HepG2 (cell line): ENCODE results near the gene STX4. TPM values are rescaled to one million over a fixed set of nuclear protein-coding genes. Genes with fewer than 3 reads are reported as not detected.

Experiments
- ATAD3A ChIP-seq: sonication (generic); formaldehyde crosslinking; IDR thresholded peaks from 2 replicates; pipeline ENCODE4 v1.4.0; 2020; ENCODE audit warnings: missing genetic modification reagents
- EEA1 ChIP-seq: sonication (generic); formaldehyde crosslinking; IDR thresholded peaks from 2 replicates; pipeline ENCODE4 v1.5.1; 2020; ENCODE audit warnings: mild to moderate bottlenecking, missing genetic modification reagents, borderline replicate concordance
- HIVEP1 ChIP-seq: sonication (generic); formaldehyde crosslinking; IDR thresholded peaks from 2 replicates; pipeline ENCODE4 v1.4.0; 2020; ENCODE audit warnings: mild to moderate bottlenecking, missing genetic modification reagents
- JDP2 ChIP-seq: sonication (generic); formaldehyde crosslinking; IDR thresholded peaks from 2 replicates; pipeline ENCODE4 v1.8.1; 2022; ENCODE audit warnings: missing genetic modification reagents, borderline replicate concordance
- KMT2A ChIP-seq: sonication (generic); formaldehyde crosslinking; IDR thresholded peaks from 2 replicates; pipeline ENCODE4 v1.4.0; 2020; ENCODE audit warnings: missing genetic modification reagents
- MIER3 ChIP-seq: IDR thresholded peaks from 2 replicates; pipeline ENCODE4 v1.6.1; 2016; ENCODE audit warnings: missing compliant biosample characterization, borderline replicate concordance
- NR2F1 ChIP-seq, 2 experiments: fragments of 450-650 bp in 1 of 2; formaldehyde crosslinking in 1 of 2; IDR thresholded peaks; 2 replicates each; pipeline versions ENCODE4 v1.5.0 to v1.6.1; 2016 to 2020; ENCODE audit warnings: mild to moderate bottlenecking in 1 of 2, missing compliant biosample characterization in 1 of 2, missing genetic modification reagents in 1 of 2, moderate library complexity in 1 of 2
- SIN3A ChIP-seq: IDR thresholded peaks from 2 replicates; pipeline ENCODE4 v1.6.1; 2011; ENCODE audit warnings: low read depth, mild to moderate bottlenecking, control low read depth, low read length, borderline replicate concordance
- TOE1 ChIP-seq: sonication (generic); formaldehyde crosslinking; IDR thresholded peaks from 2 replicates; pipeline ENCODE4 v1.4.0; 2020; ENCODE audit warnings: mild to moderate bottlenecking, missing genetic modification reagents
- ZFP82 ChIP-seq: sonication (generic); formaldehyde crosslinking; IDR thresholded peaks from 2 replicates; pipeline ENCODE4 v1.5.1; 2020; ENCODE audit warnings: mild to moderate bottlenecking, missing genetic modification reagents, borderline replicate concordance
- ZFY ChIP-seq: sonication (generic); formaldehyde crosslinking; IDR thresholded peaks from 2 replicates; pipeline ENCODE4 v1.4.0; 2020; ENCODE audit warnings: missing genetic modification reagents
- ZNF317 ChIP-seq: sonication (generic); formaldehyde crosslinking; IDR thresholded peaks from 2 replicates; pipeline ENCODE4 v1.5.0; 2020; ENCODE audit warnings: mild to moderate bottlenecking, missing genetic modification reagents
- ZNF496 ChIP-seq: sonication (generic); formaldehyde crosslinking; IDR thresholded peaks from 2 replicates; pipeline ENCODE4 v1.8.1; 2023; ENCODE audit warnings: mild to moderate bottlenecking, moderate library complexity, missing genetic modification reagents; ENCODE audit not compliant: insufficient replicate concordance
- ZNF605 ChIP-seq: sonication (generic); formaldehyde crosslinking; IDR thresholded peaks from 2 replicates; pipeline ENCODE4 v1.8.0; 2022; ENCODE audit warnings: mild to moderate bottlenecking, missing genetic modification reagents
- ZNF629 ChIP-seq: sonication (generic); formaldehyde crosslinking; conservative IDR thresholded peaks from 2 replicates; pipeline ENCODE4 v1.5.0; 2020; ENCODE audit warnings: missing genetic modification reagents
- ZNF644 ChIP-seq: IDR thresholded peaks from 2 replicates; pipeline ENCODE4 v1.6.1; 2016; ENCODE audit warnings: low read depth
- polyA plus RNA-seq, 8 experiments: library from polyadenylated mRNA; depleted of rRNA in 3 of 8; stranded (reverse) in 7 of 8; unstranded in 1 of 8; fragments of >200 nt; fragmentation: Illumina TruSeq in 4 of 8; extraction: Trizol in 4 of 8; gene quantifications; 2 replicates each; pipeline versions ENCODE4 v1.2.1 to v1.2.3, GENCODE V29; 2011 to 2016; ENCODE audit warnings: low read depth in 4 of 8, missing spikeins in 1 of 8, mixed read lengths in 1 of 8; ENCODE audit not compliant: insufficient read depth in 1 of 8
- total RNA-seq, 5 experiments: library from RNA; depleted of rRNA; stranded (reverse); fragments of >200 nt; fragmentation: Illumina TruSeq; extraction: Trizol; gene quantifications; 2 replicates each; pipeline ENCODE4 v1.2.3, GENCODE V29; 2016; ENCODE audit warnings: low read depth in 1 of 5
- TF ChIP-seq, protein P1 (sequence below): sonication (generic); formaldehyde crosslinking; IDR thresholded peaks from 2 replicates; pipeline ENCODE4 v1.4.0; 2020; ENCODE audit warnings: low read depth, missing genetic modification reagents
- TF ChIP-seq, protein P2 (sequence below): sonication (generic); formaldehyde crosslinking; IDR thresholded peaks from 2 replicates; pipeline ENCODE4 v1.4.0; 2020; ENCODE audit warnings: missing genetic modification reagents, borderline replicate concordance
- TF ChIP-seq, protein P3 (sequence below): sonication (generic); formaldehyde crosslinking; IDR thresholded peaks from 2 replicates; pipeline ENCODE4 v1.8.0; 2022; ENCODE audit warnings: missing genetic modification reagents, mild to moderate bottlenecking, borderline replicate concordance
- TF ChIP-seq, protein P4 (sequence below): sonication (generic); formaldehyde crosslinking; conservative IDR thresholded peaks from 2 replicates; pipeline ENCODE4 v1.4.0; 2020; ENCODE audit warnings: missing genetic modification reagents

STX4 gene
- total and polyA plus RNA-seq, 2 of the 13 experiments (the other 11 are each of a cell fraction or from before 2014, with no cell fraction given) = 29.2 to 34.6 TPM

DNA sequence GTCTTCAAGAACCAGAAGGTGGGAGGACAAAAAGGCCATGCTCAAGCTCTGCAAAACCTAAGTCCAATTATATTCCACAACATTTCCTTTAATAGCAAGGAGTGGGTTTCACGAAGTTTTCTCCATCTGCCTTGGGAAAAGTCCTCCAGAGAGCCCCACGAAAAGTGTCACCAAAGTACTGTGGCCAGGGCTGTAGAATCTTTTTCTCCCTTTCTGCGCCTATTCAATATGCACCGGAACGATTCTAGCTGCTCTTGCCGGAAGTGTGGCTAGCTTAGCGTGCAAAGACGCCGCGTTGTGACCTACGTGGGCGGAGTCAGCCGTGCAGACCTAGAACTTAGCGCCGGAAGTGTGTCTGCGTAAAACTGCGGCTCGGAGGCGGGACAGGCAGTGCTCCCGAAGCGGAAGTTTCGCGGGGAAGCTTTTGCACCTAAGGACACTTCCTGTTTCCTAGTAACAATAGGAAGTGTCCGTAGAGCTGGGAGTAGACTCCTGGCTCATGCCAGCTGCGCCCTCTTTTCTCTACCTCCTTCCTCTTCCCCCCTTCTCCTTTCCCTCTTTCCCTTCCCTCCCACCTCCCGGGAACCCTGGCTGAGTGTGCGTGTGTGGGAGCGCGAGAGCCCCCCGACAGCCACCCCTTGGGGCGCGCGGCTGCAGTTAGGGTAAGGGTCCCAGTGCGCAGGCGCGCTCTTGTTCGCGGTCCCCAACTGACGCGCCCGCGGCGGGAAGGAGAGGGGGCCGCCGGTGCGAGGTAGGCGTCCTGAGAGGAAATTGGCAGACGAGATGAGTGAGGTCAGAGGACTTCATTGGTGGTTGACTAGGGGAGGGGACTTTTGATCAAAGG is 40.8 kb downstream of the STX4 start, which contains the start of the genes ZNF646 and ZNF668 (continued):
- peak; percentile 92 for TF ChIP-seq SIN3A
- TF ChIP-seq, protein P1, sequence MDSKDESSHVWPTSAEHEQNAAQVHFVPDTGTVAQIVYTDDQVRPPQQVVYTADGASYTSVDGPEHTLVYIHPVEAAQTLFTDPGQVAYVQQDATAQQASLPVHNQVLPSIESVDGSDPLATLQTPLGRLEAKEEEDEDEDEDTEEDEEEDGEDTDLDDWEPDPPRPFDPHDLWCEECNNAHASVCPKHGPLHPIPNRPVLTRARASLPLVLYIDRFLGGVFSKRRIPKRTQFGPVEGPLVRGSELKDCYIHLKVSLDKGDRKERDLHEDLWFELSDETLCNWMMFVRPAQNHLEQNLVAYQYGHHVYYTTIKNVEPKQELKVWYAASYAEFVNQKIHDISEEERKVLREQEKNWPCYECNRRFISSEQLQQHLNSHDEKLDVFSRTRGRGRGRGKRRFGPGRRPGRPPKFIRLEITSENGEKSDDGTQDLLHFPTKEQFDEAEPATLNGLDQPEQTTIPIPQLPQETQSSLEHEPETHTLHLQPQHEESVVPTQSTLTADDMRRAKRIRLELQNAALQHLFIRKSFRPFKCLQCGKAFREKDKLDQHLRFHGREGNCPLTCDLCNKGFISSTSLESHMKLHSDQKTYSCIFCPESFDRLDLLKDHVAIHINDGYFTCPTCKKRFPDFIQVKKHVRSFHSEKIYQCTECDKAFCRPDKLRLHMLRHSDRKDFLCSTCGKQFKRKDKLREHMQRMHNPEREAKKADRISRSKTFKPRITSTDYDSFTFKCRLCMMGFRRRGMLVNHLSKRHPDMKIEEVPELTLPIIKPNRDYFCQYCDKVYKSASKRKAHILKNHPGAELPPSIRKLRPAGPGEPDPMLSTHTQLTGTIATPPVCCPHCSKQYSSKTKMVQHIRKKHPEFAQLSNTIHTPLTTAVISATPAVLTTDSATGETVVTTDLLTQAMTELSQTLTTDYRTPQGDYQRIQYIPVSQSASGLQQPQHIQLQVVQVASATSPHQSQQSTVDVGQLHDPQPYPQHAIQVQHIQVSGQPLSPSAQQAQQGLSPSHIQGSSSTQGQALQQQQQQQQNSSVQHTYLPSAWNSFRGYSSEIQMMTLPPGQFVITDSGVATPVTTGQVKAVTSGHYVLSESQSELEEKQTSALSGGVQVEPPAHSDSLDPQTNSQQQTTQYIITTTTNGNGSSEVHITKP (CRISPR knock-in tag) = no peak; the same call in 1 of the 2 replicates
- peak; percentile 85 for TF ChIP-seq KMT2A (CRISPR knock-in tag)
- no peak for TF ChIP-seq ZNF496
- peak; percentile 68; the same call in 1 of the 2 replicates for TF ChIP-seq MIER3
- no peak for TF ChIP-seq NR2F1 (CRISPR knock-in tag; IDR thresholded peaks at IDR 0.05)
- peak; percentile 96 for TF ChIP-seq TOE1 (CRISPR knock-in tag)
- peak; percentile 82 for TF ChIP-seq HIVEP1 (CRISPR knock-in tag)
- peak; percentile 42 for TF ChIP-seq ZNF317
- no peak for TF ChIP-seq EEA1 (CRISPR knock-in tag)
- no peak for TF ChIP-seq JDP2 (CRISPR knock-in tag)
- TF ChIP-seq, protein P2, sequence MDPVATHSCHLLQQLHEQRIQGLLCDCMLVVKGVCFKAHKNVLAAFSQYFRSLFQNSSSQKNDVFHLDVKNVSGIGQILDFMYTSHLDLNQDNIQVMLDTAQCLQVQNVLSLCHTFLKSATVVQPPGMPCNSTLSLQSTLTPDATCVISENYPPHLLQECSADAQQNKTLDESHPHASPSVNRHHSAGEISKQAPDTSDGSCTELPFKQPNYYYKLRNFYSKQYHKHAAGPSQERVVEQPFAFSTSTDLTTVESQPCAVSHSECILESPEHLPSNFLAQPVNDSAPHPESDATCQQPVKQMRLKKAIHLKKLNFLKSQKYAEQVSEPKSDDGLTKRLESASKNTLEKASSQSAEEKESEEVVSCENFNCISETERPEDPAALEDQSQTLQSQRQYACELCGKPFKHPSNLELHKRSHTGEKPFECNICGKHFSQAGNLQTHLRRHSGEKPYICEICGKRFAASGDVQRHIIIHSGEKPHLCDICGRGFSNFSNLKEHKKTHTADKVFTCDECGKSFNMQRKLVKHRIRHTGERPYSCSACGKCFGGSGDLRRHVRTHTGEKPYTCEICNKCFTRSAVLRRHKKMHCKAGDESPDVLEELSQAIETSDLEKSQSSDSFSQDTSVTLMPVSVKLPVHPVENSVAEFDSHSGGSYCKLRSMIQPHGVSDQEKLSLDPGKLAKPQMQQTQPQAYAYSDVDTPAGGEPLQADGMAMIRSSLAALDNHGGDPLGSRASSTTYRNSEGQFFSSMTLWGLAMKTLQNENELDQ (CRISPR knock-in tag) = no peak
- TF ChIP-seq ZNF644 (CRISPR knock-in tag) = no peak
- TF ChIP-seq ZNF629 (CRISPR knock-in tag) = peak; percentile 4; the same call in 1 of the 2 replicates
- TF ChIP-seq, protein P3, sequence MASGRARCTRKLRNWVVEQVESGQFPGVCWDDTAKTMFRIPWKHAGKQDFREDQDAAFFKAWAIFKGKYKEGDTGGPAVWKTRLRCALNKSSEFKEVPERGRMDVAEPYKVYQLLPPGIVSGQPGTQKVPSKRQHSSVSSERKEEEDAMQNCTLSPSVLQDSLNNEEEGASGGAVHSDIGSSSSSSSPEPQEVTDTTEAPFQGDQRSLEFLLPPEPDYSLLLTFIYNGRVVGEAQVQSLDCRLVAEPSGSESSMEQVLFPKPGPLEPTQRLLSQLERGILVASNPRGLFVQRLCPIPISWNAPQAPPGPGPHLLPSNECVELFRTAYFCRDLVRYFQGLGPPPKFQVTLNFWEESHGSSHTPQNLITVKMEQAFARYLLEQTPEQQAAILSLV (CRISPR knock-in tag) = no peak; the same call in 1 of the 2 replicates
- no peak for TF ChIP-seq ATAD3A (CRISPR knock-in tag)
- peak; percentile 90 for TF ChIP-seq ZNF605 (CRISPR knock-in tag)
- no peak for TF ChIP-seq ZFP82 (CRISPR knock-in tag)
- TF ChIP-seq ZFY = no peak
- TF ChIP-seq, protein P4, sequence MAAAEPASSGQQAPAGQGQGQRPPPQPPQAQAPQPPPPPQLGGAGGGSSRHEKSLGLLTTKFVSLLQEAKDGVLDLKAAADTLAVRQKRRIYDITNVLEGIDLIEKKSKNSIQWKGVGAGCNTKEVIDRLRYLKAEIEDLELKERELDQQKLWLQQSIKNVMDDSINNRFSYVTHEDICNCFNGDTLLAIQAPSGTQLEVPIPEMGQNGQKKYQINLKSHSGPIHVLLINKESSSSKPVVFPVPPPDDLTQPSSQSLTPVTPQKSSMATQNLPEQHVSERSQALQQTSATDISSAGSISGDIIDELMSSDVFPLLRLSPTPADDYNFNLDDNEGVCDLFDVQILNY (CRISPR knock-in tag) = no peak; the same call in 1 of the 2 replicates
